ENCODE results near the gene PLA2G4E. TPM values are rescaled to one million over a fixed set of nuclear protein-coding genes. Genes with fewer than 3 reads are reported as not detected.
A peak's percentile ranks its signal among the peaks of the same experiment; 100 is the strongest.

Gene PLA2G4E
- total RNA-seq, 4 donors from 2014 or later, result not detected

DNA sequence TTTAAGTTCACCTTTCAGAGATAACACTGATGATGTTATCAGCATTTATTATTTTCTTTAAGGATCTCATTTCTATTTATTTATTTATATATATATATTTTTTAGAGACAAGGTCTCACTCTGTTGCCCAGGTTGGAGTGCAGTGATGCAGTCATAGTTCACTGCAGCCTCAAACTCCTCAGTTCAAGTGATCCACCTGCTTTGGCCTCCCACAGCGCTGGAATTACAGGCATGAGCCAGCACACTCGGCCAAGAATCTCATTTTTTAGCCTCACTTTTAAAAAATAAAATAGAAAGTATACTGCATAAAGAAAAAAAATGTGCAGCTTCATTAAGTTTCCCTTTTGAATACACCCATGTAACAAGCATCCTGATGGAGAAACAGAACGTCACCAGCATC lies 37.9 kb upstream of the PLA2G4E start:
- Histone ChIP-seq H3K36me3 (no peaks in the 10 kb centered on the region), H3K9me3 (no peaks in the 10 kb centered on the region), H3K4me1 (peaks cover 0 to 9% (median 3%) of the 10 kb centered on the region in 4 donors), H3K27ac (no peak overlapping the region), H3K4me3 (no peak overlapping the region), H3K27me3 (peaks cover 0 to 12% of the 10 kb centered on the region in 2 donors)
- DNase-seq (ENCODE audit: low spot score in 2 of 2), result no peak
- 67 to 70% methylated on average over 3 of the region's 3 CpGs for WGBS, 2 donors
- TF ChIP-seq EP300 (IDR thresholded peaks at IDR 0.05), result no peak
- TF ChIP-seq, protein P1, sequence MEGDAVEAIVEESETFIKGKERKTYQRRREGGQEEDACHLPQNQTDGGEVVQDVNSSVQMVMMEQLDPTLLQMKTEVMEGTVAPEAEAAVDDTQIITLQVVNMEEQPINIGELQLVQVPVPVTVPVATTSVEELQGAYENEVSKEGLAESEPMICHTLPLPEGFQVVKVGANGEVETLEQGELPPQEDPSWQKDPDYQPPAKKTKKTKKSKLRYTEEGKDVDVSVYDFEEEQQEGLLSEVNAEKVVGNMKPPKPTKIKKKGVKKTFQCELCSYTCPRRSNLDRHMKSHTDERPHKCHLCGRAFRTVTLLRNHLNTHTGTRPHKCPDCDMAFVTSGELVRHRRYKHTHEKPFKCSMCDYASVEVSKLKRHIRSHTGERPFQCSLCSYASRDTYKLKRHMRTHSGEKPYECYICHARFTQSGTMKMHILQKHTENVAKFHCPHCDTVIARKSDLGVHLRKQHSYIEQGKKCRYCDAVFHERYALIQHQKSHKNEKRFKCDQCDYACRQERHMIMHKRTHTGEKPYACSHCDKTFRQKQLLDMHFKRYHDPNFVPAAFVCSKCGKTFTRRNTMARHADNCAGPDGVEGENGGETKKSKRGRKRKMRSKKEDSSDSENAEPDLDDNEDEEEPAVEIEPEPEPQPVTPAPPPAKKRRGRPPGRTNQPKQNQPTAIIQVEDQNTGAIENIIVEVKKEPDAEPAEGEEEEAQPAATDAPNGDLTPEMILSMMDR (IDR thresholded peaks at IDR 0.05), result no peak
- TF ChIP-seq POLR2A (IDR thresholded peaks at IDR 0.05), result no peak

- TF ChIP-seq EP300 (IDR thresholded peaks at IDR 0.05), result no peak
- TF ChIP-seq, protein P1 (IDR thresholded peaks at IDR 0.05), result no peak
- TF ChIP-seq POLR2A (IDR thresholded peaks at IDR 0.05), result no peak
- no peak for DNase-seq (ENCODE audit: low spot score in 2 of 2)
- H3K36me3 ChIP-seq, result no peaks in the 10 kb centered on the region
- no peaks in the 10 kb centered on the region for H3K9me3 ChIP-seq
- H3K4me1 ChIP-seq, result peaks cover 0 to 9% (median 3%) of the 10 kb centered on the region in 4 donors
- no peak overlapping the region for H3K4me3 ChIP-seq
- peaks cover 0 to 12% of the 10 kb centered on the region in 2 donors for H3K27me3 ChIP-seq
- H3K27ac ChIP-seq, result no peak overlapping the region
- WGBS, 2 donors, result 79 to 85% methylated on average over 6 of the region's 6 CpGs
Measured at GRCh38 chr15:42057799-42058646, 37.2 kb upstream of the PLA2G4E start.

GRCh38 chr15:42056934-42057798 lies 36.3 kb upstream of the PLA2G4E start:
- Histone ChIP-seq H3K4me1 (peaks cover 0 to 9% (median 3%) of the 10 kb centered on the region in 4 donors), H3K9me3 (no peaks in the 10 kb centered on the region), H3K27ac (no peak overlapping the region), H3K27me3 (peaks cover 0 to 12% of the 10 kb centered on the region in 2 donors), H3K36me3 (no peaks in the 10 kb centered on the region), H3K4me3 (peak overlapping the region in 2 of 4 donors; percentile 20)
- TF ChIP-seq, protein P1 (IDR thresholded peaks at IDR 0.05), result peak; percentile 31 to 67 (median 40)
- TF ChIP-seq EP300 (IDR thresholded peaks at IDR 0.05), result no peak
- WGBS, 2 donors, result 19 to 20% methylated on average over 36 of the region's 37 CpGs
- DNase-seq (ENCODE audit: low spot score in 2 of 2), result peak in 1 of 2 donors; percentile 23

DNA sequence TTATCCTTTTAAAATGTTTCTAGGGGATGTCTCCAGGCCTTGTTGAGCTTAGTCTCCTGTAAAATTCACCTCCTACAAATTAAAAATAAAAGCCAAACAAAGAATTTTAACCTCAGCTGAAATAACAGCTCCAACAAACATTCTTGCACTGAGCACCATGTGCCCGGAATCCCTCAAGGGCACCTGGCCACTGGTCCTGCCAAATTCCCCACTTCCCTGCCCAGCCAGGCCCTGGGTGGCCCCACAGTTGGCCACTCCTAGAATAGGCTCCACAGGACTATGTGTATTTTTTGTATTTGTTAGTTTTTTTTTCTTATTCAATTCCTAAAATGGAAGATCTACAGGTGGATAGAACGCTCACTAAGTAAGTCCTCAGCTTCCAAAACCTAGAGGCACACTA lies 33.1 kb upstream of the PLA2G4E start:
- Histone ChIP-seq H3K27me3 (peaks cover 0 to 12% of the 10 kb centered on the region in 2 donors), H3K4me3 (no peak overlapping the region), H3K9me3 (no peaks in the 10 kb centered on the region), H3K36me3 (no peaks in the 10 kb centered on the region), H3K4me1 (peaks cover 0 to 9% (median 3%) of the 10 kb centered on the region in 4 donors), H3K27ac (no peak overlapping the region)
- DNase-seq (ENCODE audit: low spot score in 2 of 2), result no peak
- 80 to 89% methylated on average over 2 of the region's 2 CpGs for WGBS, 2 donors
- TF ChIP-seq POLR2A (IDR thresholded peaks at IDR 0.05) (no peak), EP300 (IDR thresholded peaks at IDR 0.05) (no peak)
- TF ChIP-seq, protein P1 (IDR thresholded peaks at IDR 0.05), result no peak
